Measurements from ENCODE around the gene FRMD4A.

- TF ChIP-seq CTCF (IDR thresholded peaks at IDR 0.05), result no peak
- TF ChIP-seq EP300 (IDR thresholded peaks at IDR 0.05), result no peak
These were observed 556.3 kb downstream of the FRMD4A start for GRCh38 chr10:13774303-13774893.
